HG03378 (cell line): ENCODE results near the gene IGF1R.

Experiments
- ATAC-seq: cut with Tn5 transposase; IDR thresholded peaks from one replicate; pipeline ENCODE4 v1.9.1; 2021; ENCODE audit warnings: mild to moderate bottlenecking, moderate library complexity; ENCODE audit not compliant: unreplicated experiment

Gene IGF1R

GRCh38 chr15:98724048-98724447 lies 75.7 kb downstream of the IGF1R start:
- no peak for ATAC-seq

- ATAC-seq, result no peak
Observed at GRCh38 chr15:98724494-98724893, 76.2 kb downstream of the IGF1R start.

GRCh38 chr15:98725874-98726273 lies 77.5 kb downstream of the IGF1R start:
- no peak for ATAC-seq

DNA sequence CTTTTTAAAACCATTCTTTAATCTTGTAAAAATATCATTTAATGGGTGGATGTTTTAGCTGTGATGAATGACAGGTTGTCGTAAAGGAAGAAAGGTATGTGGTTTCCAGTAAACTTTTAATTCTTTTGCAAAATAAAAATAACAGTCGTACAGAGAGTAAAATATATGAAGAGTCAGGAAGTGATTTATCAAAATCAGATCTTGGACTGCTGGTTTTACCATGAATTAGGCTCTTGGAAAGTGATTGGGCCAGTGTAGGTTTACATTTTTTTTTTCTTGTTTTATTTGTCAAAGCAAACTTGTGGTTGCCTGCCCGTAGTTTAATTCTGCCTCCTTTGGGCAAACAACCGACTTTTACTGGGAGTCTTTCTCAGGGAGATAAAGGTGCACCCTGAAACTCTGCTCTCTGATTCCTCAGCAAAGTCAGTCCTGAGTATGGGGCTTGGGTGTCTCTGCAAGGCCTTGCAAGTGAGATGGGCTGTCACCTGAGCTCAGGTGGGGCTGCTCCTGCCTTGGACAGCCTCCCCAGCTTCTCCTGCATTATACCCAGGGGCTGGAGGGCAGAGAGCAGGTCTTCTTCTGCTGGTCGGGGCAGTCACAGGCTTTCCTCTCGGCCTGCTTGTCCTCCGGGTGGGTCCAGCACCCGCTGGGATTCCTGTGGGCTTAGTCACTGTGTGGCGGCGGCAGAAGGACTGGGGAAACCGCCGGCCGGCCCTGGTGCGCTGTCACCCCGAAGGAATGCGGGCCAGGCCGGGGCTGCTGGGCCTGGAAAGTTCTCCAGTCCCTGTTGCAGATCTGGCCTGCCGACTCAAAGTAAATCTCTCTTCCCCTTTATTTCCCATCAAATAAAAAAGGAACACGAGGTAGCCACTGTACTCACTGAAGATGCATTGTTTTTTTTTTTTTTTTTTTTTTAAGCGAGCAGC lies 79.0 kb downstream of the IGF1R start:
- no peak for ATAC-seq

DNA sequence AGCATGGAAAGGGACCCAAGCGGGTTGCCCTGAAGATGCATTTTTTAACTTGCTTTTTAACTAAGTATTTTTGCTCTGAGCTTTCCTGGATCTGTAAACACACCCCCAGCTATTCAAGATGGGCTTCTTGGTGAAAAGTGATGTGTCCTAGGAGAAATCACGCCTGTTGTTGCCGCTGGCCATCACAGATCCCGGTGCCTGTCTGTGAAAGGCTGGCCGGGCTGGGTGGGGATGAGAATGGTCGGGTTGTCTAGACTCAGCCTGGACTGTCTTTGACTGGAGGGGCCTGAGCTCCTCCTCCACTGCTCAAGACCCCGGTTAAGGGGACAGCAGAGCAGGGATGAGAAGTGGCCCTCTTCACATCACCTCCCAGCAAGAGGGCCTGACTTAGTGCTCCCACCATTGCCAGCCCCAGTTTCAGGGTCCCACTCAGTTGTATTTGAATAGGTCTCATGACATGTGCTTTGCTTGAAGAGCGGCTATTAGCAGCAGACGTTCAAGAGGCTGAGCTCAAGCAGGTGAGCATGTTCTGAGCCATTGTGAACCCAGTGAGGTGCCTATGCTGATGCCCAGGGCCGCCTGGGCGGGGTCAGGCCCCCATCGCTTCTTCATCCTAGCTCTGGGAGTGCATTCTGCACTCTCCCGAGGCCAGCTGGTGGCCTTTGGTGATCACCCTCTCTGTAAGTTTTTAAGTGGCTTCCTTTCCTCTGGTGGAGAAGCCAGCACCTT lies 79.9 kb downstream of the IGF1R start:
- ATAC-seq, result no peak

DNA sequence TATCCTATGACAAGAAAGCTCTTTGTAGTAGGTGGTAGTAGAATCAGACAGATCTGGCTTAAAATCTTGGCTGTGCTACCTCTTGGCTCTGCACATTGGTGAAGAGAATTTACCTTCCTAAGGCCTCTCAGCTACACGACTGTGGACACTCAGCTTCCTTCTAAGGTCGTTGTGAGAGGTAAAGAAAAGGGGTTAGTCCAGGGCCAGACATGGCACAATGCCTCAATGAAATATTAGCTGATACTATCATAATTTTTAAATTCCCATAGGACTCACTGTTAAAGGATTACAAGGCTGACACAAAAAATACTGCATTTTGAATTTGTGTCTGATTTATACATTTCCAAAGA lies 80.4 kb downstream of the IGF1R start:
- ATAC-seq, result no peak

DNA sequence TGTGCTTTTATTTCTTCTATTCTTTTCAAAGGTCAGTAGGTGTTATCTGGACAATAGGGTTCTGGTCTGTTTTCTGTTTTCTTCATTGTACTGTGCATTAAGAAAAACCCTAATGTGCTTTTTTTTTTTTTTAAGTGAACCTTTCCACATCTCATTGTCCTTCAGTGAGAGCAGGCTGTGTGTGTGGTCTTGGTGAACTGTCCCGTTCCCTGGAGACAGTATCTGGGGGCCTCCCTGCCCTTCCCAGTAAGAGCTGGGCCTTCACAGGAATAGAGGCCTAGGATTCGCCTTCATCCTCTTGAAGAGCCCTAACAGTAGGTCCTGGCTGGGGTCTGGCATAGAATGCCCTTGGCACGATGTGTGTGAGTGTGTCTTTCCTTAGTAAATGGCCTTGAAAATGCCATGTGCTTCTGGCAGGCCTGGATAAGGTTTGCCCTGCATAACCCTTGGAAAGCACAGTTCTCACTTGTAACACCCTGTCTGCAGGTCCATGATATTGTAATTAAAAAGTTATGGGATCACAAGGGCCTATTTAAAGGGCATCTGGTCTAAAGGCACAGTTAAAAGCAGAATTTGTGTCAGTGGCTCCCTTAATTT lies 81.2 kb downstream of the IGF1R start:
- ATAC-seq, result no peak

DNA sequence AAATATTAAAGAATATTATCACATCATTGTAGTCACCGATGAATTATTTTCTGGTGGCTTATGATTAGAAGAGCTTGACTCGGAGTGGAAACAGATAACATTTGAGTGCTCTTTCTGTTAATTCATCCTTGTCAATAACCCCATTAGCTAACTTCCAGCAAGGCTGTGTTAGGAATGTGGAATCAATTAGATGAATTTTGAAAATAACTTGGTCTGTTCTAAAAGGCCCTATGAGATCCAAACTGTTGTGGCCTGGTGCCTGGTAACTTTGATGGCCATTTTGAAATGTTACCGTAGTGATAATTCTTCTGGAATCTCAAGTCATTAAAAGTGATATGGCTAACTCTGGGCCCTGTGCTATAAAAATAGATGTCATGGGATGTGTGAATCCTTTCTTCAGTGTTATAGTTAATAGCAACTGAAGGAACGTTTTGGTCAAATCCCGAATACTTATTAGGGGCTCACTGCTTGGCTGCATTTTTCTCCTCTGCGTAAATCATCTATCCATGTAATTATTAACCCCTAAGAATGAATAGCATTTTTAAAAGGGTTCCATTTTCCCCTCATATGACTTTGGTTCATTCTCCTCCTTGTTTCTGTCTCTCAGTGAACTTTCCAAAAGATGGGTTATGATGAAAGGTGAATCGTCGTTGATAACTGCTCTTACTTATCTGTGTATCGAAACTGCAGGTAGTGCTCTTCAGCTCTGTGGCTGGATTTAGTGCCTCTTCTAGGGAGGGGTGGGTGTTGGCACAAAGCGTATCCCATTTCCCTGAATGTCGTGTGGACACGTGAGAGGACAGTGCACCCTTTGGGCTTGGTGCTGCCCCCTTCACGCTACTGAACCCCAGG lies 82.7 kb downstream of the IGF1R start:
- ATAC-seq, result no peak

- no peak for ATAC-seq
Observed at GRCh38 chr15:98731712-98732450, 83.5 kb downstream of the IGF1R start.

- ATAC-seq, result no peak
Observed at GRCh38 chr15:98733098-98733497, 84.8 kb downstream of the IGF1R start.

DNA sequence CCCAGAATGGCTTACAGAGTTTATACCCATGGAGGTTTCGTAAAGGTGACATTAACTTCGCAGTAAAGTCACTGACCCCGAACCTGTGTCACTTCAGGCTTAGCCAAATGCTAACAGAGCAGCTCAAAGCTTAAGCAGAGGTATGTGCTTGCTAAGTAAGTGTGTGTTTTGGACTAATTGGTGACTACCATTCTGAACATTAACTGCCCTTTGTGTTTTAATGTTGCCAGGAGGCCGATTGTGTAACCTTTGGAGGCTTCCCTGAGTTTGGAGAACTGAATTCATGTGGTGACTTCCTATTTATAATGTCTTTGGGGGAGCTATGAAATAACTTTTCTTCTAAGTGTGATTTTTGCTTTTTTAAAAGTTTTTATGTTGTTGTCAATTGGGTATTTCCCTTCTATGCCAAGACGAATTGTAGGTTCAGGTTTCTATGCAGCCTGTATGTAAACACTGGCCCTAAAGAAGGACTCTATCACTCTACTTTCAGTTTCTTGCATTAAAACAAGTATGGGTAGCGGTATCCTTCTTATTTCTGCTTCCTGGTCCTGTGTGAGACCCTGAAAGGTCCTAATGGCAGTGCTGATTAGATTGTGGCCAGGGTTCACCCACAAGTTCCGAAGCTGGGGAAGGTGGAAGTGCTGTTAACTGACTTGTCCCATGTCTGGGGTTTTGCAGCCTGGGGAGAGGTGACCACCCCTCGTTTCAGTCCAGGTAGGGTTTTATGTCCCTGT lies 86.3 kb downstream of the IGF1R start:
- no peak for ATAC-seq

DNA sequence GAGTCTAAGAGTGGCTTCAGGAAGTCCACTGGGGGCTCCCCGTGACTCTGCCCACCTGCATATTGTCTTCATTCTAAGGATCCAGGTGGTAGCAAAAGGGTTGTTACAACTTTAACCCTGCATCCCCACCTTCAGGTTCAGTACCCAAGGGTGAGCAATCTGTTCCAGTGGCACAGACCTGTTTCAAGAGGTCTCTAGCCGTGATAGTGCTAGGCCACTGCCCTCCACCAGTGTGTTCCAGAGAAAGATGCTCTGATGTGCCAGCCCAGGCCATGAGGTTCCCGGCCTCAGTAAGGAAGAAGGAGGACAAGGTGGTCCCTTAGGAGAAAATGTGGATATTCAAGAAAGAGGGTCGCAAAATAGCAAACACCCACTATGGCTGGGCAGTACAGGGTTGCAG lies 87.0 kb downstream of the IGF1R start:
- ATAC-seq, result no peak

- ATAC-seq, result no peak
Observed at GRCh38 chr15:98735895-98736617, 87.7 kb downstream of the IGF1R start.

- no peak for ATAC-seq
Observed at GRCh38 chr15:98737159-98737558, 88.8 kb downstream of the IGF1R start.

DNA sequence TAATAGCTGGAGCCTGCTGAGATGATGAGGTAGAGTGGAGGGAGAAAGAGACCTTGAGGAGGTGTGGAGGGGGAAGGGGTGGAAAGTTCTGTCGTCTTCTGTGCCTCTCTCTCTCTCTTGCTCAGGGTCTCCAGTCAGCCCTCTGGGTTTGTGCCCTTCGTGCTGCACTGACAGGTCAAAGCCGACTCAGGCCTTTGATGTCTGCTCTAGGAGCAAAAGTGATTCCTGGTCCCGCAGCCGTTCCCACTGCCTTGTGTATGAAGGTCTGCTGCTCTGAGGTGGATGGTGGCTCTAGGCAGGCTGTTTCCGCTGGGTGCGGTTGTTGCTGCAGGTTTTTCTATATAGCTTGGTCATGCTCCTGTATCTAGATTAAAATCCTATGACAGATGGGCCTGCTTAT lies 89.4 kb downstream of the IGF1R start:
- ATAC-seq, result no peak

DNA sequence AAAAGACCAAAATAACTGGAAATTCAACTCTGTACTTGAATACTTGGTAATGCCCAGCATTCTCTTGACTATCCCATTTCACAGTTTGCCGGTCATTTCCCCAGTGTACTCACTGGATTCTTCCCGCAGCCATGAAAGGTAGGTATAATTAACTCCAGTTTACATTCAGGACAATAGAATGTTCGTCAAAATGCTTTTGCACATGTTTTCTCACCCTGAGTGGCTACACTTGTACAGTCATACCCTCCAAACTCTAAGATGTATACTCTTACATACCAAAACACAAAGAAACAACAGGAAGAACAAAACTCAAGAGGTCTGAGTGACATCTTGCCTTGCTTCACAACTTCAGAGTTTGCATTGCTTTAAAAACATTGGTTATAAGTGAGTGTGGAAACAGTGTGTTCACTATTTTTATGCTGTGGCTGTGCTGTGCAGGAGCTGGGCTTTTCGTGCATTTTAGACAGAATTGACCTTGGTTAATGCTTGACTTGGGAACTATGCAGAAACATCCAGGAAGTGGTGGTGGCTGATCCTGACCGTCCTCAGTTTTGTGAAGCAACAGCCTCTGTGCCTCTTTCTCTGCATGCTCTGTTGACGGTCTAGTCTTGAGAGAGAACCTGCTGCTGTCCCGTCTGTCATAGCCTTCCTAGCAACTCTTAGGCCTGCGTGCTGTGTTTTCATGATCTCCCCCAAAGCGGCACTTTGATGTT lies 90.5 kb downstream of the IGF1R start:
- ATAC-seq, result no peak

DNA sequence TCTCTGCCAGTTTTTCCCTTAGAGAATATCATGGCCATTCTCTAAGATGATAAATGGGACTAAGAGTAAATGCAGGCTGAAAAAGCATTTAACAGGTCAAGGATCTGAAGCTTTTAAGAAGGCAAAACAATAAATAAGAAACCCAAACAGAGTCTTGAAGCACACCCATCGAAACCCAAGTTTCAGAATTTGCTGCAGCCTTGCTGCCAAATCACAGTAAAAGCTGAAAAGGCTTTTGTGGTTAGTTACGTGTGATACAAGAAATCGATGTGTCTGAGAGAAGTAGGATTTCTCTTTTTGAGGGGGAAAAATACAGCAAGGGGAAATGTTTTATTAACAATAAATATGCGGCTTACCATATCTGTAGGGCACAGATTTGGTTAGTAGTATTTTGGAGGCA lies 92.0 kb downstream of the IGF1R start:
- no peak for ATAC-seq

- no peak for ATAC-seq
Observed at GRCh38 chr15:98740963-98741362, 92.6 kb downstream of the IGF1R start.
